Adrenal gland (tissue), 5 donors: Measurements from ENCODE around the gene MAD2L1BP.

Experiments used
- CTCF ChIP-seq, 6 experiments: fragments of 450-650 bp in 4 of 6; fragments of 200-600 bp in 2 of 6; sonication (generic) in 1 of 6; IDR thresholded peaks; 1 replicate in 5 of 6; 2 replicates in 1 of 6; pipeline versions ENCODE4 v1.5.1 to v1.8.0; 2016 to 2021; ENCODE audit warnings: antibody characterized with exemption in 6 of 6, mild to moderate bottlenecking in 2 of 6, moderate library complexity in 1 of 6
- POLR2A ChIP-seq, 2 donors: fragments of 450-650 bp; IDR thresholded peaks; one replicate each; pipeline ENCODE4 v1.6.1; 2017; ENCODE audit warnings: antibody characterized with exemption in 2 of 2, mild to moderate bottlenecking in 2 of 2, moderate library complexity in 1 of 2
- donor health status: DM: no; HTN: no; CAD: no.

GRCh38 chr6:43639984-43640800 lies 4.6 kb downstream of the MAD2L1BP start:
- TF ChIP-seq CTCF (IDR thresholded peaks at IDR 0.05) (no peak), POLR2A (IDR thresholded peaks at IDR 0.05) (no peak)
